Small intestine (tissue), 16 donors: ENCODE results near the gene MORN5. TPM values are rescaled to one million over a fixed set of nuclear protein-coding genes. Genes with fewer than 3 reads are reported as not detected.
A peak's percentile ranks its signal among the peaks of the same experiment; 100 is the strongest.

Source experiments
- DNase-seq, 2 donors: peaks; one replicate each; pipeline versions ENCODE4 v3.0.0 to v3.0.0-alpha.2; 2013
- FAIRE-seq: peaks from 2 replicates; lab custom pipeline; 2012; peaks lifted over from hg19 to GRCh38; lab: Jason Lieb, UNC
- H3K27ac ChIP-seq, 3 donors: one replicate each; pipeline ENCODE4 v1.5.1; 2013; ENCODE audit warnings: low read length in 2 of 3, mild to moderate bottlenecking in 2 of 3, control low read depth in 1 of 3, inconsistent platforms in 1 of 3, low read depth in 1 of 3, moderate library complexity in 1 of 3
- H3K27me3 ChIP-seq, 3 donors: one replicate each; pipeline ENCODE4 v1.6.1; 2013; ENCODE audit warnings: low read length in 3 of 3, inconsistent platforms in 1 of 3; ENCODE audit not compliant: control insufficient read depth in 3 of 3, insufficient read depth in 3 of 3
- H3K36me3 ChIP-seq, 3 donors: one replicate each; pipeline ENCODE4 v1.6.1; 2013; ENCODE audit warnings: low read length in 3 of 3, inconsistent platforms in 1 of 3, low read depth in 1 of 3, mild to moderate bottlenecking in 1 of 3, moderate library complexity in 1 of 3; ENCODE audit not compliant: control insufficient read depth in 3 of 3, insufficient read depth in 2 of 3
- H3K4me1 ChIP-seq, 3 donors: one replicate each; pipeline ENCODE4 v1.6.1; 2013; ENCODE audit warnings: low read length in 2 of 3, inconsistent platforms in 1 of 3, low read depth in 1 of 3, mild to moderate bottlenecking in 1 of 3, moderate library complexity in 1 of 3; ENCODE audit not compliant: control insufficient read depth in 3 of 3, insufficient read depth in 2 of 3
- H3K4me3 ChIP-seq, 3 donors: one replicate each; pipeline ENCODE4 v1.5.1; 2013; ENCODE audit warnings: low read length in 3 of 3, control low read depth in 1 of 3, inconsistent platforms in 1 of 3, low read depth in 1 of 3, mild to moderate bottlenecking in 1 of 3, moderate library complexity in 1 of 3
- H3K9me3 ChIP-seq, 2 donors: one replicate each; pipeline ENCODE4 v1.6.1; 2013; ENCODE audit warnings: low read depth in 1 of 2, low read length in 1 of 2; ENCODE audit not compliant: control insufficient read depth in 2 of 2, insufficient read depth in 1 of 2
- WGBS, 3 donors: extraction: QIAGEN DNeasy Blood & Tissue Kit; methylation state at CpG; one replicate each; pipeline ENCODE4 v1.1.7; 2013; 5-methylcytosine and 5-hydroxymethylcytosine counted together
- long read RNA-seq, 10 donors: transcript quantifications; one replicate each; lab custom pipeline, GENCODE V29; 2026
- polyA plus RNA-seq, 4 donors: library from polyadenylated mRNA; stranded (reverse) in 3 of 4; unstranded in 1 of 4; fragments of 200-250 nt in 3 of 4; fragments of 120-200 nt in 1 of 4; gene quantifications; one replicate each; pipeline versions ENCODE4 v1.2.1 to v1.2.3, GENCODE V29; 2013
- donor health status: healthy with polysubstance abuse.
- donor health status: control.
- donor health status: control.
- donor health status: Bipolar disorder and iron deficiency.
- donor health status: healthy.

MORN5 gene
- not detected for polyA plus RNA-seq
- long read RNA-seq, donor 1, partial matches to known transcripts = 0 of 1 reads
- long read RNA-seq, donor 1, other reads (novel, unspliced or antisense) = 0 of 1 reads
- long read RNA-seq, donor 2 = 0 reads
- long read RNA-seq, donor 3 = 0 reads
- long read RNA-seq, donor 4 = 0 reads
- long read RNA-seq, donor 5 = 0 reads
- long read RNA-seq, donor 6 = 0 reads
- long read RNA-seq, donor 7 = 0 reads
- long read RNA-seq, donor 8 = 0 reads
- long read RNA-seq, donor 9 = 0 reads
- long read RNA-seq, donor 10, partial matches to known transcripts = 0 of 8 reads
- long read RNA-seq, donor 10, other reads (novel, unspliced or antisense) = 8 of 8 reads

- DNase-seq (peak; percentile 96 to 99), FAIRE-seq (no peak)
- Histone ChIP-seq H3K9me3 (no peaks in the 10 kb centered on the region), H3K36me3 (no peaks in the 10 kb centered on the region), H3K4me1 (peaks cover 2 to 10% (median 4%) of the 10 kb centered on the region in 3 donors), H3K27me3 (no peaks in the 10 kb centered on the region), H3K4me3 (peak within 1 kb of the TSS; percentile 70 to 99 (median 73)), H3K27ac (peak within 1 kb of the TSS; percentile 25 to 79 (median 73))
- 0 to 2% (median 1%) methylated on average over 52 to 56 of the region's 56 CpGs for WGBS, 3 donors
Measured at GRCh38 chr9:122159026-122159924, at the start of gene MORN5, which contains the start of gene NDUFA8. Gene MORN5 (plus strand): TSS chr9:122159908. CDS start chr9:122159973, 65 bp downstream. Gene NDUFA8 (minus strand): TSS chr9:122159779. CDS start chr9:122159677, 102 bp downstream.

GRCh38 chr9:122110100-122110833 is 49.4 kb upstream of the MORN5 start:
- DNase-seq (no peak), FAIRE-seq (no peak)
- Histone ChIP-seq H3K4me1 (no peaks in the 10 kb centered on the region), H3K27ac (no peak overlapping the region), H3K27me3 (peaks cover 0 to 7% (median 0%) of the 10 kb centered on the region in 3 donors), H3K36me3 (no peaks in the 10 kb centered on the region), H3K9me3 (no peaks in the 10 kb centered on the region), H3K4me3 (no peak overlapping the region)
- 88 to 90% (median 90%) methylated on average over 7 of the region's 7 CpGs for WGBS, 3 donors

- no peaks in the 10 kb centered on the region for H3K9me3 ChIP-seq
- WGBS, 3 donors = 81 to 90% (median 89%) methylated on average over 9 of the region's 9 CpGs
- H3K27ac ChIP-seq = no peak overlapping the region
- peaks cover 0 to 7% (median 0%) of the 10 kb centered on the region in 3 donors for H3K27me3 ChIP-seq
- no peak overlapping the region for H3K4me3 ChIP-seq
- no peak for FAIRE-seq
- DNase-seq = no peak
- no peaks in the 10 kb centered on the region for H3K4me1 ChIP-seq
- H3K36me3 ChIP-seq = no peaks in the 10 kb centered on the region
Measured at GRCh38 chr9:122111413-122112085, 48.2 kb upstream of the MORN5 start.

- no peak overlapping the region for H3K27ac ChIP-seq
- FAIRE-seq (no peak), DNase-seq (no peak)
- H3K36me3 ChIP-seq = no peaks in the 10 kb centered on the region
- H3K27me3 ChIP-seq = peaks cover 0 to 4% (median 0%) of the 10 kb centered on the region in 3 donors
- peaks cover 0 to 2% of the 10 kb centered on the region in 2 donors for H3K9me3 ChIP-seq
- WGBS, 3 donors = 46 to 71% (median 55%) methylated on average over 6 of the region's 6 CpGs
- no peaks in the 10 kb centered on the region for H3K4me1 ChIP-seq
- no peak overlapping the region for H3K4me3 ChIP-seq
Measured at GRCh38 chr9:122112238-122112637, 47.5 kb upstream of the MORN5 start.

GRCh38 chr9:122113574-122113973 is 46.1 kb upstream of the MORN5 start:
- Histone ChIP-seq H3K27me3 (peaks cover 0 to 4% (median 0%) of the 10 kb centered on the region in 3 donors), H3K4me3 (no peak overlapping the region), H3K4me1 (no peaks in the 10 kb centered on the region), H3K27ac (no peak overlapping the region), H3K9me3 (peaks cover 0 to 2% of the 10 kb centered on the region in 2 donors), H3K36me3 (no peaks in the 10 kb centered on the region)
- whole genome bisulfite sequencing, 3 donors = 18 to 34% (median 18%) methylated on average over 5 of the region's 5 CpGs
- DNase-seq (no peak), FAIRE-seq (no peak)

- 51 to 72% (median 52%) methylated on average over 12 of the region's 12 CpGs for WGBS, 3 donors
- H3K9me3 ChIP-seq = peaks cover 0 to 2% of the 10 kb centered on the region in 2 donors
- FAIRE-seq (no peak), DNase-seq (no peak)
- H3K27ac ChIP-seq = no peak overlapping the region
- no peaks in the 10 kb centered on the region for H3K4me1 ChIP-seq
- no peaks in the 10 kb centered on the region for H3K36me3 ChIP-seq
- H3K4me3 ChIP-seq = no peak overlapping the region
- peaks cover 0 to 4% (median 0%) of the 10 kb centered on the region in 3 donors for H3K27me3 ChIP-seq
Measured at GRCh38 chr9:122115176-122116035, 44.3 kb upstream of the MORN5 start.

- no peak overlapping the region for H3K27ac ChIP-seq
- peaks cover 0 to 4% (median 0%) of the 10 kb centered on the region in 3 donors for H3K27me3 ChIP-seq
- H3K4me1 ChIP-seq = no peaks in the 10 kb centered on the region
- DNase-seq (no peak), FAIRE-seq (no peak)
- peaks cover 0 to 2% of the 10 kb centered on the region in 2 donors for H3K9me3 ChIP-seq
- H3K4me3 ChIP-seq = no peak overlapping the region
- 43 to 65% (median 61%) methylated on average over 4 of the region's 4 CpGs for WGBS, 3 donors
- H3K36me3 ChIP-seq = no peaks in the 10 kb centered on the region
Measured at GRCh38 chr9:122116040-122116439, 43.7 kb upstream of the MORN5 start.
